SU-DHL-6 (cell line): Measurements from ENCODE around the gene TP53RK.

Source experiments
- CTCF ChIP-seq: fragments of 200-600 bp; sonication (generic); IDR thresholded peaks from one replicate; pipeline ENCODE4 v1.5.1; 2017; ENCODE audit warnings: antibody characterized with exemption, mild to moderate bottlenecking, low read length, moderate library complexity; ENCODE audit not compliant: insufficient read depth, poor library complexity, severe bottlenecking
- EZH2phosphoT487 ChIP-seq: fragments of 200-600 bp; sonication (generic), shearing (Covaris generic); conservative IDR thresholded peaks from 2 replicates; pipeline ENCODE4 v1.6.1; 2018; ENCODE audit warnings: mild to moderate bottlenecking, antibody characterized with exemption, low read length, moderate library complexity, mixed read lengths

GRCh38 chr20:46706242-46706641 is 17.0 kb upstream of the TP53RK start:
- TF ChIP-seq CTCF (no peak), EZH2phosphoT487 (no peak)
